DMS153 treated with DMSO at 0.1 percent for 48 hours (cell line): ENCODE measurements around the gene CACNA1D.

Experiments used
- DNase-seq: peaks from one replicate; lab custom pipeline; 2025; ENCODE audit not compliant: unreplicated experiment; lab: John Stamatoyannopoulos, UW

CACNA1D gene

GRCh38 chr3:53775018-53775417 is 280.6 kb downstream of the CACNA1D start:
- no peak for DNase-seq

- no peak for DNase-seq
These were observed 281.4 kb downstream of the CACNA1D start for GRCh38 chr3:53775834-53776251.

- no peak for DNase-seq
These were observed 282.2 kb downstream of the CACNA1D start for GRCh38 chr3:53776494-53777101.

- no peak for DNase-seq
These were observed 283.1 kb downstream of the CACNA1D start for GRCh38 chr3:53777468-53777867.

GRCh38 chr3:53778153-53778552 is 283.7 kb downstream of the CACNA1D start:
- no peak for DNase-seq

GRCh38 chr3:53780171-53780570 is 285.8 kb downstream of the CACNA1D start:
- no peak for DNase-seq

GRCh38 chr3:53780806-53781205 is 286.4 kb downstream of the CACNA1D start:
- DNase-seq, result no peak

GRCh38 chr3:53787016-53787415 is 292.6 kb downstream of the CACNA1D start:
- DNase-seq, result no peak

- no peak for DNase-seq
These were observed 293.6 kb downstream of the CACNA1D start for GRCh38 chr3:53788038-53788437.

- DNase-seq, result no peak
These were observed 295.0 kb downstream of the CACNA1D start for GRCh38 chr3:53789459-53789858.

GRCh38 chr3:53790470-53790869 is 296.1 kb downstream of the CACNA1D start:
- DNase-seq, result no peak

- DNase-seq, result no peak
These were observed 296.9 kb downstream of the CACNA1D start for GRCh38 chr3:53791317-53791716.

- no peak for DNase-seq
These were observed 298.5 kb downstream of the CACNA1D start for GRCh38 chr3:53792866-53793265.

- no peak for DNase-seq
These were observed 300.2 kb downstream of the CACNA1D start for GRCh38 chr3:53794597-53794996.

- DNase-seq, result no peak
These were observed 300.8 kb downstream of the CACNA1D start for GRCh38 chr3:53795176-53795575.

- DNase-seq, result no peak
These were observed 301.6 kb downstream of the CACNA1D start for GRCh38 chr3:53795789-53796560.

GRCh38 chr3:53798144-53798543 is 303.7 kb downstream of the CACNA1D start:
- no peak for DNase-seq

- no peak for DNase-seq
These were observed 305.0 kb downstream of the CACNA1D start for GRCh38 chr3:53799338-53799865.

- DNase-seq, result no peak
These were observed 305.9 kb downstream of the CACNA1D start for GRCh38 chr3:53800041-53800906.

GRCh38 chr3:53801319-53801718 is 306.9 kb downstream of the CACNA1D start:
- no peak for DNase-seq

GRCh38 chr3:53802256-53802880 is 308.0 kb downstream of the CACNA1D start:
- DNase-seq, result no peak
